22Rv1 (cell line): ENCODE data around the gene BMP2K.
"Not testable (repeated sequence)": the region's sequence is repeated elsewhere in the genome, so short reads cannot be mapped to it uniquely, and the experiment has no call there.

ENCODE experiments used
- H3K27ac ChIP-seq: fragments of 450-650 bp; 2 replicates; pipeline ENCODE4 v1.5.1; 2017
- CTCF ChIP-seq: fragments of 450-650 bp; IDR thresholded peaks from 2 replicates; pipeline ENCODE4 v1.5.1; 2017; ENCODE audit warnings: mild to moderate bottlenecking
- ZFX ChIP-seq: fragments of 450-650 bp; IDR thresholded peaks from 2 replicates; pipeline ENCODE4 v1.6.1; 2017; ENCODE audit warnings: antibody characterized with exemption, borderline replicate concordance

BMP2K gene

GRCh38 chr4:78827191-78827590, 51.0 kb downstream of the BMP2K start:
- TF ChIP-seq CTCF, result no peak
- TF ChIP-seq ZFX, result no peak
- no peak overlapping the region for H3K27ac ChIP-seq

- no peak overlapping the region for H3K27ac ChIP-seq
Measured at GRCh38 chr4:78829296-78829695, 53.1 kb downstream of the BMP2K start.

GRCh38 chr4:78839676-78840075, 63.5 kb downstream of the BMP2K start:
- not testable (repeated sequence) for H3K27ac ChIP-seq

More at GRCh38 chr4:78829296-78829695, 53.1 kb downstream of the BMP2K start:
- TF ChIP-seq CTCF, result no peak
- TF ChIP-seq ZFX, result no peak

- not testable (repeated sequence) for H3K27ac ChIP-seq
Measured at GRCh38 chr4:78840286-78840685, 64.1 kb downstream of the BMP2K start.

- no peak overlapping the region for H3K27ac ChIP-seq
- TF ChIP-seq ZFX (no peak), CTCF (no peak)
Measured at GRCh38 chr4:78845472-78845871, 69.3 kb downstream of the BMP2K start.

GRCh38 chr4:78846258-78846657, 70.1 kb downstream of the BMP2K start:
- H3K27ac ChIP-seq, result no peak overlapping the region
- TF ChIP-seq ZFX (no peak), CTCF (no peak)

- H3K27ac ChIP-seq, result peak overlapping the region; percentile 61
- TF ChIP-seq ZFX (no peak), CTCF (no peak)
Measured at GRCh38 chr4:78862314-78862737, 86.2 kb downstream of the BMP2K start.

- peak overlapping the region; percentile 61 for H3K27ac ChIP-seq
- TF ChIP-seq CTCF (no peak), ZFX (no peak)
Measured at GRCh38 chr4:78863254-78863869, 87.2 kb downstream of the BMP2K start.
